ENCODE measurements around the gene GPR132.

GRCh38 chr14:105020815-105021655 lies 44.2 kb downstream of the GPR132 start, which contains the start of gene CDCA4:
- TF ChIP-seq POLR2AphosphoS5 (IDR thresholded peaks at IDR 0.05; ENCODE audit: low read depth, low read length) (peak; percentile 65), POLR2A (IDR thresholded peaks at IDR 0.05; ENCODE audit: low read depth, low read length) (peak; percentile 79), POU2F2 (IDR thresholded peaks at IDR 0.05; ENCODE audit: low read depth, low read length) (no peak)

Data from GM12891 (cell line).